Caco-2 (cell line): ENCODE results near the gene CRYBG1. TPM values are rescaled to one million over a fixed set of nuclear protein-coding genes. Genes with fewer than 3 reads are reported as not detected.

Experiments used
- BruUV-seq: library from RNA; stranded (reverse); fragments of 400-500 nt; replicated peaks from 2 replicates; lab custom pipeline; 2021; lab: Mats Ljungman, UMichigan
- CTCF ChIA-PET: fragments of 300-600 bp; sonication (Branson Sonifier 250); formaldehyde crosslinking; loops from one replicate; lab custom pipeline; 2022; ENCODE audit warnings: antibody characterized with exemption; lab: Charles Lee
- POLR2A ChIA-PET: fragments of 300-600 bp; sonication (Branson Sonifier 250); formaldehyde crosslinking; loops from one replicate; lab custom pipeline; 2022; ENCODE audit warnings: antibody characterized with exemption; lab: Charles Lee
- DNase-seq, 2 experiments: peaks; one replicate each; pipeline versions ENCODE4 v3.0.0 to v3.0.0-alpha.2; 2020 to 2022
- H3K27me3 ChIP-seq: replicated peaks from 2 replicates; pipeline ENCODE4 v1.6.0; 2011; ENCODE audit warnings: low read length; ENCODE audit not compliant: control insufficient read depth, insufficient read depth
- H3K36me3 ChIP-seq: 2 replicates; pipeline ENCODE4 v1.5.1; 2011; ENCODE audit warnings: low read length; ENCODE audit not compliant: control insufficient read depth, insufficient read depth
- H3K4me1 ChIP-seq: fragments of 250-450 bp; sonication (Bioruptor Pico); 2 replicates; pipeline ENCODE4 v1.5.1; 2020; ENCODE audit warnings: mild to moderate bottlenecking
- H3K4me3 ChIP-seq: 2 replicates; pipeline ENCODE4 v1.5.1; 2011; ENCODE audit warnings: low read depth, mild to moderate bottlenecking, control low read depth, low read length
- H3K9me3 ChIP-seq: fragments of 250-450 bp; sonication (Bioruptor Pico); 2 replicates; pipeline ENCODE4 v1.5.1; 2020; ENCODE audit warnings: mild to moderate bottlenecking, moderate library complexity
- H3K27ac Mint-ChIP-seq: one replicate; pipeline ENCODE4 v1.8.0; 2022; ENCODE audit warnings: mixed read lengths; ENCODE audit not compliant: unreplicated experiment
- H3K27me3 Mint-ChIP-seq: one replicate; pipeline ENCODE4 v1.8.0; 2022; ENCODE audit warnings: mixed read lengths; ENCODE audit not compliant: insufficient read depth, unreplicated experiment
- H3K36me3 Mint-ChIP-seq: one replicate; pipeline ENCODE4 v1.8.0; 2022; ENCODE audit warnings: mild to moderate bottlenecking, mixed read lengths; ENCODE audit not compliant: insufficient read depth, unreplicated experiment
- H3K4me1 Mint-ChIP-seq: one replicate; pipeline ENCODE4 v1.8.0; 2022; ENCODE audit warnings: low read depth, mixed read lengths; ENCODE audit not compliant: unreplicated experiment
- H3K4me3 Mint-ChIP-seq: one replicate; pipeline ENCODE4 v1.8.0; 2022; ENCODE audit warnings: mild to moderate bottlenecking, moderate library complexity, mixed read lengths; ENCODE audit not compliant: unreplicated experiment
- H3K9me3 Mint-ChIP-seq: one replicate; pipeline ENCODE4 v1.8.0; 2022; ENCODE audit warnings: mixed read lengths; ENCODE audit not compliant: unreplicated experiment
- intact Hi-C: fragments of 100-400 bp; cut with micrococcal nuclease; formaldehyde crosslinking; loops from one replicate; pipeline ENCODE4 v1.10.0; 2022; ENCODE audit not compliant: unreplicated experiment
- total RNA-seq: library from RNA; stranded (reverse); gene quantifications from 2 replicates; pipeline ENCODE4 v1.2.3, GENCODE V29; 2022
- TF ChIP-seq, protein P1 (sequence below), 2 experiments: fragments of 200-600 bp in 1 of 2; IDR thresholded peaks; 1 replicate in 1 of 2; 2 replicates in 1 of 2; pipeline versions ENCODE4 v1.5.1 to v1.8.0; 2011 to 2022; ENCODE audit warnings: antibody characterized with exemption in 1 of 2, control low read depth in 1 of 2, inconsistent platforms in 1 of 2, low read depth in 1 of 2, low read length in 1 of 2, mild to moderate bottlenecking in 1 of 2, moderate library complexity in 1 of 2; ENCODE audit not compliant: insufficient read depth in 1 of 2, severe bottlenecking in 1 of 2, unreplicated experiment in 1 of 2

CRYBG1 gene
- total RNA-seq, 1 experiment from 2014 or later: 13.2 TPM

DNA sequence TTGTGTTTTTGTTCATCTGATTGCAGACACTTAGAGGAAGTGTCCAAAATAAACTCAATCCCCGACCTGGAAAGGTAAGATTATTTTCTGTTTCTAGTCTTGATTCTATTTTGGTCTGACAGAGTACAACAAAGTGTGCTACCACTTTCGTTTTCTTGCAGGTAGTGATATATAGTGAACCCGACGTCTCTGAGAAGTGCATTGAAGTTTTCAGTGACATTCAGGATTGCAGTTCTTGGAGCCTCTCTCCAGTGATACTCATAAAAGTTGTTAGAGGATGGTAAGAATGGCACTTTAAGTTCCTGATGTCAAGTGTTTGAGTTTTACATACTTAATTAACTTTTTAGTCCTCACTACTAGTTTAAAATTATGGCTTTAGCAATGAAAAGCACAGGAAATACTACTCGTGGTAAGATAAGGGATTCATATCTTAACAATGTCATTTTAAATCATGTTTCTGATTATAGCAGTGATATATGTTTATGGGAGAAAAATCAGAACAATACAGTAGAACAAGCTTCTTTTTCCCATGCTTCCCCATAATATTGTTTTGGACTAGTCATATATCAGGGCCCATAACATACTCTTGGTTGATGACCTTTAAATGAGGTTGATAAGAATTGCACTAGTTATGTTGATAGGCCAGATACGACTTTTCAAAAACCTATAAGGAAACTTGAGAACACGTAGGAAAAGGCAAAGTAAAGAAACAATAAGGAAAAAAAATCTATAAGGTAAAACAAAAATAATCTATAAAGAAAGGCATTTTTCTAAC, 164.8 kb downstream of the CRYBG1 start:
- no peaks in the 10 kb centered on the region for H3K9me3 Mint-ChIP-seq
- no peak overlapping the region for H3K27ac Mint-ChIP-seq
- H3K4me3 ChIP-seq: no peak overlapping the region
- no peaks in the 10 kb centered on the region for H3K4me1 ChIP-seq
- no peaks in the 10 kb centered on the region for H3K36me3 ChIP-seq
- ChIA-PET POLR2A (no interaction called here), CTCF (no interaction called here)
- H3K27me3 ChIP-seq: no peaks in the 10 kb centered on the region
- intact Hi-C loops: no loop called here
- no TSS peak for BruUV-seq
- H3K4me3 Mint-ChIP-seq: no peak overlapping the region
- no peaks in the 10 kb centered on the region for H3K36me3 Mint-ChIP-seq
- DNase-seq: no peak
- no peaks in the 10 kb centered on the region for H3K27me3 Mint-ChIP-seq
- H3K4me1 Mint-ChIP-seq: peaks cover 9% of the 10 kb centered on the region
- H3K9me3 ChIP-seq: no peaks in the 10 kb centered on the region
- TF ChIP-seq, protein P1, sequence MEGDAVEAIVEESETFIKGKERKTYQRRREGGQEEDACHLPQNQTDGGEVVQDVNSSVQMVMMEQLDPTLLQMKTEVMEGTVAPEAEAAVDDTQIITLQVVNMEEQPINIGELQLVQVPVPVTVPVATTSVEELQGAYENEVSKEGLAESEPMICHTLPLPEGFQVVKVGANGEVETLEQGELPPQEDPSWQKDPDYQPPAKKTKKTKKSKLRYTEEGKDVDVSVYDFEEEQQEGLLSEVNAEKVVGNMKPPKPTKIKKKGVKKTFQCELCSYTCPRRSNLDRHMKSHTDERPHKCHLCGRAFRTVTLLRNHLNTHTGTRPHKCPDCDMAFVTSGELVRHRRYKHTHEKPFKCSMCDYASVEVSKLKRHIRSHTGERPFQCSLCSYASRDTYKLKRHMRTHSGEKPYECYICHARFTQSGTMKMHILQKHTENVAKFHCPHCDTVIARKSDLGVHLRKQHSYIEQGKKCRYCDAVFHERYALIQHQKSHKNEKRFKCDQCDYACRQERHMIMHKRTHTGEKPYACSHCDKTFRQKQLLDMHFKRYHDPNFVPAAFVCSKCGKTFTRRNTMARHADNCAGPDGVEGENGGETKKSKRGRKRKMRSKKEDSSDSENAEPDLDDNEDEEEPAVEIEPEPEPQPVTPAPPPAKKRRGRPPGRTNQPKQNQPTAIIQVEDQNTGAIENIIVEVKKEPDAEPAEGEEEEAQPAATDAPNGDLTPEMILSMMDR (IDR thresholded peaks at IDR 0.05; ENCODE audit: insufficient read depth in 1 of 2, low read depth in 1 of 2, low read length in 1 of 2, severe bottlenecking in 1 of 2, unreplicated experiment in 1 of 2): no peak

DNA sequence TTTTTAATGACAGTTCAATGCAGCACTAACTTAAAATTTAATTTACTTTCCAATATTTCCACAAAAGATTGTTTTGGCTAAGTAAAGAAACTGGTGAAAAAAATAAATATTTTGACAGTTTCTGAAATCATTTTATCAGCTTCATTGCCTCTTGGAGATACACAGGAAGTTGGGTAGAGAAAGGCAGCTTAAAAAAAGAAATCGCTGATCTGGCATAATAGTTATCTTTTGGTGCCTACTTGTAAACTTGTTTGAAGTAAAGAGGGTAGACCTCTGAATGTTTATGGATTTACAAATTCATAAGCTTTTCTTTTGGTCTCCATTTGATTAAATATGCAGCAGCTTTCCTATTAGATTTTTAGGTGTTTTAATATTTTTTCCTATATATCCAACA, 165.4 kb downstream of the CRYBG1 start:
- no peaks in the 10 kb centered on the region for H3K9me3 ChIP-seq
- no TSS peak for BruUV-seq
- no peak overlapping the region for H3K4me3 Mint-ChIP-seq
- intact Hi-C loops: no loop called here
- no peak overlapping the region for H3K27ac Mint-ChIP-seq
- no peak overlapping the region for H3K4me3 ChIP-seq
- ChIA-PET POLR2A (no interaction called here), CTCF (no interaction called here)
- H3K9me3 Mint-ChIP-seq: no peaks in the 10 kb centered on the region
- H3K27me3 ChIP-seq: no peaks in the 10 kb centered on the region
- no peak for DNase-seq
- TF ChIP-seq, protein P1 (IDR thresholded peaks at IDR 0.05; ENCODE audit: insufficient read depth in 1 of 2, low read depth in 1 of 2, low read length in 1 of 2, severe bottlenecking in 1 of 2, unreplicated experiment in 1 of 2): no peak
- H3K27me3 Mint-ChIP-seq: no peaks in the 10 kb centered on the region
- H3K36me3 Mint-ChIP-seq: no peaks in the 10 kb centered on the region
- H3K36me3 ChIP-seq: no peaks in the 10 kb centered on the region
- peaks cover 9% of the 10 kb centered on the region for H3K4me1 Mint-ChIP-seq
- H3K4me1 ChIP-seq: no peaks in the 10 kb centered on the region

DNA sequence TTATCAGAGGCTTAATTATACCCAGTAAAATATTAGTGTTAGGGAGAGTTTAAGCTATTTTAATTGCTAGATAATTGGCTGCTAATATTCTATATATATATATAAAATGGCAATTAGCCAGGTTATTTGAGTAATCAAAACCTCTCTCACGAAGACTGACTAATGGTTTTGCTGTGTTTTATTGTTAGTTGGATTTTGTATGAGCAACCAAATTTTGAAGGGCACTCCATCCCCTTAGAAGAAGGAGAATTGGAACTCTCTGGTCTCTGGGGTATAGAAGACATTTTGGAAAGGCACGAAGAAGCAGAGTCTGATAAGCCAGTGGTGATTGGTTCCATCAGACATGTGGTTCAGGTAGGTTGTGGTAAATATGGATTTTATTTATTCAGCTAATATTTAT, 166.6 kb downstream of the CRYBG1 start:
- H3K4me1 Mint-ChIP-seq: peaks cover 9% of the 10 kb centered on the region
- no peaks in the 10 kb centered on the region for H3K4me1 ChIP-seq
- CTCF ChIA-PET: no interaction called here

More for the DNA sequence above, 166.6 kb downstream of the CRYBG1 start:
- no peak for DNase-seq
- no peaks in the 10 kb centered on the region for H3K9me3 ChIP-seq
- Mint-ChIP-seq H3K36me3 (no peaks in the 10 kb centered on the region), H3K27ac (no peak overlapping the region), H3K4me3 (no peak overlapping the region), H3K27me3 (no peaks in the 10 kb centered on the region), H3K9me3 (no peaks in the 10 kb centered on the region)
- POLR2A ChIA-PET: no interaction called here
- H3K4me3 ChIP-seq: no peak overlapping the region
- no TSS peak for BruUV-seq
- no peaks in the 10 kb centered on the region for H3K27me3 ChIP-seq
- TF ChIP-seq, protein P1 (IDR thresholded peaks at IDR 0.05; ENCODE audit: insufficient read depth in 1 of 2, low read depth in 1 of 2, low read length in 1 of 2, severe bottlenecking in 1 of 2, unreplicated experiment in 1 of 2): no peak
- H3K36me3 ChIP-seq: no peaks in the 10 kb centered on the region
- intact Hi-C loops: no loop called here
